MM.1S (cell line): ENCODE results near the gene PGBD2.

Experiments
- DNase-seq: peaks from one replicate; pipeline ENCODE4 v3.0.0-alpha.2; 2015
- H2AFZ ChIP-seq: fragments of 300-600 bp; sonication (generic); 2 replicates; pipeline ENCODE4 v1.6.0; 2016; ENCODE audit warnings: antibody characterized with exemption, low read length
- H3F3A ChIP-seq: fragments of 300-600 bp; sonication (generic); 2 replicates; pipeline ENCODE4 v1.6.1; 2016; ENCODE audit warnings: mild to moderate bottlenecking, antibody characterized with exemption, low read length, moderate library complexity, mixed read lengths; ENCODE audit not compliant: insufficient read depth
- H3K27ac ChIP-seq: fragments of 300-600 bp; sonication (generic); 2 replicates; pipeline ENCODE4 v1.5.1; 2016; ENCODE audit warnings: mild to moderate bottlenecking, low read length
- H3K27me3 ChIP-seq: fragments of 300-600 bp; sonication (generic); replicated peaks from 2 replicates; pipeline ENCODE4 v1.6.0; 2016; ENCODE audit warnings: low read length; ENCODE audit not compliant: insufficient read depth
- H3K36me3 ChIP-seq: fragments of 300-600 bp; sonication (generic); replicated peaks from 2 replicates; pipeline ENCODE4 v1.6.1; 2016; ENCODE audit warnings: mild to moderate bottlenecking, low read length, mixed read lengths; ENCODE audit not compliant: insufficient read depth
- H3K4me1 ChIP-seq: fragments of 300-600 bp; sonication (generic); 2 replicates; pipeline ENCODE4 v1.6.1; 2016; ENCODE audit warnings: low read length, mixed read lengths
- H3K4me2 ChIP-seq: fragments of 300-600 bp; sonication (generic); 2 replicates; pipeline ENCODE4 v1.6.0; 2016; ENCODE audit warnings: low read depth, low read length
- H3K4me3 ChIP-seq: fragments of 300-600 bp; sonication (generic); 2 replicates; pipeline ENCODE4 v1.5.1; 2016; ENCODE audit warnings: low read length, mixed read lengths
- H3K79me2 ChIP-seq: fragments of 300-600 bp; sonication (generic); 2 replicates; pipeline ENCODE4 v1.6.1; 2016; ENCODE audit warnings: mixed run types, low read length, mixed read lengths
- H3K9ac ChIP-seq: fragments of 300-600 bp; sonication (generic); 2 replicates; pipeline ENCODE4 v1.6.1; 2016; ENCODE audit warnings: low read length, mixed read lengths
- H3K9me2 ChIP-seq: fragments of 300-600 bp; sonication (generic); replicated peaks from 2 replicates; pipeline ENCODE4 v1.6.1; 2016; ENCODE audit warnings: mild to moderate bottlenecking, low read length, mixed read lengths; ENCODE audit not compliant: insufficient read depth
- H3K9me3 ChIP-seq: fragments of 300-600 bp; sonication (generic); replicated peaks from 2 replicates; pipeline ENCODE4 v1.6.1; 2016; ENCODE audit warnings: mild to moderate bottlenecking, low read length, mixed read lengths; ENCODE audit not compliant: insufficient read depth
- H4K20me1 ChIP-seq: fragments of 300-600 bp; sonication (generic); 2 replicates; pipeline ENCODE4 v1.6.1; 2016; ENCODE audit warnings: mild to moderate bottlenecking, low read length, moderate library complexity, mixed read lengths; ENCODE audit not compliant: insufficient read depth
- CTCF ChIP-seq: fragments of 300-600 bp; sonication (generic); IDR thresholded peaks from 2 replicates; pipeline ENCODE4 v1.5.1; 2016; ENCODE audit warnings: antibody characterized with exemption, low read length, mixed read lengths
- EZH2 ChIP-seq: fragments of 300-600 bp; sonication (generic); optimal IDR thresholded peaks from 2 replicates; pipeline ENCODE3; 2017; ENCODE audit warnings: low read depth, mild to moderate bottlenecking, antibody characterized with exemption, low read length, mixed read lengths
- EZH2phosphoT487 ChIP-seq: fragments of 300-600 bp; sonication (generic); IDR thresholded peaks from 2 replicates; pipeline ENCODE4 v1.6.1; 2018; ENCODE audit warnings: antibody characterized with exemption, low read length

PGBD2 gene

GRCh38 chr1:248897412-248898337, 8.4 kb upstream of the PGBD2 start:
- H3K4me2 ChIP-seq, result no peak overlapping the region

GRCh38 chr1:248900637-248901036, 5.4 kb upstream of the PGBD2 start:
- Histone ChIP-seq H3K27me3 (0 out of 2 replicates have a peak, but pooled peaks cover 5% of the 10 kb centered on the region), H3K27ac (no peak overlapping the region), H4K20me1 (no peaks in the 10 kb centered on the region), H3K9me3 (no peaks in the 10 kb centered on the region), H3K4me2 (no peak overlapping the region), H3K9me2 (no peaks in the 10 kb centered on the region), H3K9ac (no peak overlapping the region), H3K4me1 (peaks cover 5% of the 10 kb centered on the region; the same call in 1 of the 2 replicates), H2AFZ (no peak overlapping the region), H3F3A (no peaks in the 10 kb centered on the region), H3K36me3 (no peaks in the 10 kb centered on the region), H3K79me2 (no peaks in the 10 kb centered on the region), H3K4me3 (no peak overlapping the region)
- TF ChIP-seq EZH2 (no peak), EZH2phosphoT487 (no peak), CTCF (no peak)
- no peak for DNase-seq

More at GRCh38 chr1:248897412-248898337, 8.4 kb upstream of the PGBD2 start:
- Histone ChIP-seq H3K9me2 (no peaks in the 10 kb centered on the region), H3K4me3 (no peak overlapping the region), H3F3A (no peaks in the 10 kb centered on the region), H3K9me3 (no peaks in the 10 kb centered on the region), H3K4me1 (no peaks in the 10 kb centered on the region), H2AFZ (no peak overlapping the region), H3K27ac (no peak overlapping the region), H3K36me3 (no peaks in the 10 kb centered on the region), H4K20me1 (no peaks in the 10 kb centered on the region), H3K27me3 (no peaks in the 10 kb centered on the region), H3K9ac (no peak overlapping the region), H3K79me2 (no peaks in the 10 kb centered on the region)
- DNase-seq, result no peak
- TF ChIP-seq EZH2 (no peak), CTCF (no peak), EZH2phosphoT487 (no peak)

GRCh38 chr1:248901578-248901977, 4.5 kb upstream of the PGBD2 start:
- H3K4me3 ChIP-seq, result no peak overlapping the region
- peaks cover 6% of the 10 kb centered on the region; the same call in 1 of the 2 replicates for H3K4me1 ChIP-seq
- no peaks in the 10 kb centered on the region for H3F3A ChIP-seq
- H3K79me2 ChIP-seq, result no peaks in the 10 kb centered on the region
- H3K9ac ChIP-seq, result no peak overlapping the region
- H3K27me3 ChIP-seq, result 0 out of 2 replicates have a peak, but pooled peaks cover 5% of the 10 kb centered on the region
- no peaks in the 10 kb centered on the region for H3K9me2 ChIP-seq
- H3K27ac ChIP-seq, result no peak overlapping the region
- H3K4me2 ChIP-seq, result no peak overlapping the region
- H2AFZ ChIP-seq, result no peak overlapping the region
- TF ChIP-seq EZH2 (no peak), EZH2phosphoT487 (no peak), CTCF (no peak)
- DNase-seq, result no peak
- no peaks in the 10 kb centered on the region for H3K36me3 ChIP-seq
- no peaks in the 10 kb centered on the region for H4K20me1 ChIP-seq
- no peaks in the 10 kb centered on the region for H3K9me3 ChIP-seq
